Fibroblast of the aortic adventitia (primary cell): ENCODE results near the gene PTTG1IP. TPM values are rescaled to one million over a fixed set of nuclear protein-coding genes. Genes with fewer than 3 reads are reported as not detected.
A peak's percentile ranks its signal among the peaks of the same experiment; 100 is the strongest.

Experiments
- DNase-seq: peaks from one replicate; pipeline ENCODE4 v3.0.0-alpha.2; 2010; ENCODE audit warnings: low read depth
- H3K4me3 ChIP-seq: 2 replicates; pipeline ENCODE4 v1.5.1; 2011; ENCODE audit warnings: low read depth, mild to moderate bottlenecking, control low read depth, low read length, moderate library complexity
- CTCF ChIP-seq: IDR thresholded peaks from 2 replicates; pipeline ENCODE4 v1.5.1; 2011; ENCODE audit warnings: mild to moderate bottlenecking, low read length, control low read depth, inconsistent platforms; ENCODE audit not compliant: insufficient read depth
- total RNA-seq: library from RNA; depleted of rRNA; stranded (reverse); fragments of >200 nt; gene quantifications from 2 replicates; pipeline ENCODE4 v1.2.3, GENCODE V29; 2012; ENCODE audit warnings: low replicate concordance

PTTG1IP gene
- total RNA-seq, 1 donor = 226 TPM

GRCh38 chr21:44846485-44847260, 26.8 kb downstream of the PTTG1IP start:
- no peak overlapping the region for H3K4me3 ChIP-seq
- no peak for TF ChIP-seq CTCF
- DNase-seq = peak; percentile 51

GRCh38 chr21:44846224-44846484, 27.3 kb downstream of the PTTG1IP start:
- TF ChIP-seq CTCF = no peak
- H3K4me3 ChIP-seq = peak overlapping the region; percentile 50
- DNase-seq = no peak

- TF ChIP-seq CTCF = peak; percentile 47
- peak overlapping the region; percentile 50 for H3K4me3 ChIP-seq
- peak; percentile 51 for DNase-seq
Observed at GRCh38 chr21:44845418-44846223, 27.9 kb downstream of the PTTG1IP start.

- no peak overlapping the region for H3K4me3 ChIP-seq
- TF ChIP-seq CTCF = no peak
- DNase-seq = no peak
Observed at GRCh38 chr21:44844256-44844655, 29.2 kb downstream of the PTTG1IP start.

GRCh38 chr21:44842721-44843445, 30.6 kb downstream of the PTTG1IP start:
- no peak overlapping the region for H3K4me3 ChIP-seq
- no peak for TF ChIP-seq CTCF
- no peak for DNase-seq

- no peak for DNase-seq
- no peak overlapping the region for H3K4me3 ChIP-seq
- TF ChIP-seq CTCF = no peak
Observed at GRCh38 chr21:44842087-44842486, 31.4 kb downstream of the PTTG1IP start.
